ENCODE data around the gene COL6A1. TPM values are rescaled to one million over a fixed set of nuclear protein-coding genes. Genes with fewer than 3 reads are reported as not detected.

Gene COL6A1
- total RNA-seq, 2 experiments from 2014 or later = 0.74 to 1.6 TPM

Other genes starting within 250 kb of the COL6A1 start
- 1 to 10 TPM; 6.7 to 8.4 TPM for gene COL6A2, start 116.3 kb downstream of the COL6A1 start, total RNA-seq
- not detected for gene FTCD, start 173.8 kb downstream of the COL6A1 start, total RNA-seq
- gene SPATC1L, start 202.7 kb downstream of the COL6A1 start, total RNA-seq = 1 to 10 TPM; 8.0 to 9.8 TPM
- gene LSS, start 247.0 kb downstream of the COL6A1 start, total RNA-seq = 10 to 100 TPM in 1 of 2 experiments, 1 to 10 TPM in 1; 9.6 to 12.6 TPM